Activated CD4-positive, alpha-beta T cell treated with anti-CD3 and anti-CD28 coated beads, Interleukin-2, amount 10 ng/mL, durations not matched to agents 24 days and 14 days (primary cell): Measurements from ENCODE around the gene OPRL1. TPM values are rescaled to one million over a fixed set of nuclear protein-coding genes. Genes with fewer than 3 reads are reported as not detected.

Experiments
- DNase-seq: peaks from one replicate; pipeline ENCODE4 v3.0.0; 2022
- H3K27ac Mint-ChIP-seq: one replicate; pipeline ENCODE4 v1.8.0; 2022; ENCODE audit warnings: mild to moderate bottlenecking, mixed read lengths
- H3K27me3 Mint-ChIP-seq: one replicate; pipeline ENCODE4 v1.8.0; 2022; ENCODE audit warnings: mixed read lengths
- H3K36me3 Mint-ChIP-seq: one replicate; pipeline ENCODE4 v1.8.0; 2022; ENCODE audit warnings: low read depth, mild to moderate bottlenecking, mixed read lengths
- H3K4me1 Mint-ChIP-seq: one replicate; pipeline ENCODE4 v1.8.0; 2021; ENCODE audit warnings: mixed read lengths
- H3K4me3 Mint-ChIP-seq: one replicate; pipeline ENCODE4 v1.8.0; 2022; ENCODE audit warnings: mild to moderate bottlenecking, moderate library complexity, mixed read lengths
- H3K9me3 Mint-ChIP-seq: one replicate; pipeline ENCODE4 v1.8.0; 2021; ENCODE audit warnings: mixed read lengths
- intact Hi-C: fragments of 100-400 bp; cut with micrococcal nuclease; formaldehyde crosslinking; loops from one replicate; pipeline ENCODE4 v1.15.1; 2023
- total RNA-seq: library from RNA; stranded (reverse); gene quantifications from 2 replicates; pipeline ENCODE4 v1.2.3, GENCODE V29; 2022

OPRL1 gene
- total RNA-seq, 1 donor from 2014 or later, result 0.23 TPM

GRCh38 chr20:64048402-64049044 lies 31.4 kb upstream of the OPRL1 start:
- peak; percentile 59 for DNase-seq
- intact Hi-C loops, result no loop called here
- H3K4me3 Mint-ChIP-seq, result no peak overlapping the region
- no peaks in the 10 kb centered on the region for H3K9me3 Mint-ChIP-seq
- H3K27me3 Mint-ChIP-seq, result peaks cover 30% of the 10 kb centered on the region
- no peaks in the 10 kb centered on the region for H3K36me3 Mint-ChIP-seq
- H3K27ac Mint-ChIP-seq, result no peak overlapping the region
- peaks cover 18% of the 10 kb centered on the region for H3K4me1 Mint-ChIP-seq

- H3K36me3 Mint-ChIP-seq, result no peaks in the 10 kb centered on the region
- DNase-seq, result peak; percentile 85
- H3K9me3 Mint-ChIP-seq, result no peaks in the 10 kb centered on the region
- H3K4me1 Mint-ChIP-seq, result peaks cover 18% of the 10 kb centered on the region
- intact Hi-C loops, result no loop called here
- H3K4me3 Mint-ChIP-seq, result peak within 1 kb of the TSS; percentile 77
- peak within 1 kb of the TSS; percentile 34 for H3K27ac Mint-ChIP-seq
- peaks cover 30% of the 10 kb centered on the region for H3K27me3 Mint-ChIP-seq
Observed at GRCh38 chr20:64049060-64049877, 30.6 kb upstream of the OPRL1 start, which contains the start of gene SOX18. TSS of gene SOX18 (minus strand) at chr20:64049639. CDS start at chr20:64049516, 123 bp downstream.

- Mint-ChIP-seq H3K4me3 (peak overlapping the region; percentile 57), H3K27me3 (peaks cover 30% of the 10 kb centered on the region), H3K36me3 (no peaks in the 10 kb centered on the region), H3K4me1 (peaks cover 16% of the 10 kb centered on the region), H3K9me3 (no peaks in the 10 kb centered on the region), H3K27ac (no peak overlapping the region)
- DNase-seq, result no peak
- intact Hi-C loops, result no loop called here
Observed at GRCh38 chr20:64049878-64050260, 30.0 kb upstream of the OPRL1 start.

- H3K27ac Mint-ChIP-seq, result no peak overlapping the region
- intact Hi-C loops, result no loop called here
- no peaks in the 10 kb centered on the region for H3K9me3 Mint-ChIP-seq
- peak overlapping the region; percentile 30 for H3K4me3 Mint-ChIP-seq
- H3K4me1 Mint-ChIP-seq, result peaks cover 22% of the 10 kb centered on the region
- H3K27me3 Mint-ChIP-seq, result peaks cover 30% of the 10 kb centered on the region
- no peaks in the 10 kb centered on the region for H3K36me3 Mint-ChIP-seq
- no peak for DNase-seq
Observed at GRCh38 chr20:64050261-64051032, 29.4 kb upstream of the OPRL1 start.

GRCh38 chr20:64051033-64051452 lies 28.8 kb upstream of the OPRL1 start:
- Mint-ChIP-seq H3K36me3 (no peaks in the 10 kb centered on the region), H3K4me1 (peaks cover 18% of the 10 kb centered on the region), H3K4me3 (no peak overlapping the region), H3K9me3 (no peaks in the 10 kb centered on the region), H3K27ac (no peak overlapping the region), H3K27me3 (peaks cover 27% of the 10 kb centered on the region)
- DNase-seq, result no peak
- intact Hi-C loops, result no loop called here

- no peaks in the 10 kb centered on the region for H3K9me3 Mint-ChIP-seq
- H3K4me3 Mint-ChIP-seq, result no peak overlapping the region
- peaks cover 21% of the 10 kb centered on the region for H3K27me3 Mint-ChIP-seq
- H3K27ac Mint-ChIP-seq, result no peak overlapping the region
- DNase-seq, result no peak
- H3K36me3 Mint-ChIP-seq, result no peaks in the 10 kb centered on the region
- H3K4me1 Mint-ChIP-seq, result peaks cover 14% of the 10 kb centered on the region
- intact Hi-C loops, result no loop called here
Observed at GRCh38 chr20:64051561-64052325, 28.1 kb upstream of the OPRL1 start.

- peaks cover 15% of the 10 kb centered on the region for H3K27me3 Mint-ChIP-seq
- no peak overlapping the region for H3K27ac Mint-ChIP-seq
- peaks cover 15% of the 10 kb centered on the region for H3K4me1 Mint-ChIP-seq
- no peak overlapping the region for H3K4me3 Mint-ChIP-seq
- no peaks in the 10 kb centered on the region for H3K9me3 Mint-ChIP-seq
- intact Hi-C loops, result no loop called here
- no peaks in the 10 kb centered on the region for H3K36me3 Mint-ChIP-seq
- no peak for DNase-seq
Observed at GRCh38 chr20:64052326-64052722, 27.6 kb upstream of the OPRL1 start.

- no peak for DNase-seq
- Mint-ChIP-seq H3K9me3 (no peaks in the 10 kb centered on the region), H3K36me3 (no peaks in the 10 kb centered on the region), H3K27me3 (peaks cover 10% of the 10 kb centered on the region), H3K27ac (peak overlapping the region; percentile 9), H3K4me1 (peaks cover 21% of the 10 kb centered on the region), H3K4me3 (no peak overlapping the region)
- intact Hi-C loops, result no loop called here
Observed at GRCh38 chr20:64052987-64053840, 26.7 kb upstream of the OPRL1 start.

GRCh38 chr20:64053841-64054661 lies 25.8 kb upstream of the OPRL1 start:
- H3K27ac Mint-ChIP-seq, result no peak overlapping the region
- intact Hi-C loops, result no loop called here
- peaks cover 9% of the 10 kb centered on the region for H3K27me3 Mint-ChIP-seq
- no peak overlapping the region for H3K4me3 Mint-ChIP-seq
- H3K4me1 Mint-ChIP-seq, result peaks cover 26% of the 10 kb centered on the region
- H3K9me3 Mint-ChIP-seq, result no peaks in the 10 kb centered on the region
- H3K36me3 Mint-ChIP-seq, result no peaks in the 10 kb centered on the region
- no peak for DNase-seq

- no peak for DNase-seq
- intact Hi-C loops, result no loop called here
- Mint-ChIP-seq H3K27me3 (peaks cover 5% of the 10 kb centered on the region), H3K4me3 (no peak overlapping the region), H3K36me3 (no peaks in the 10 kb centered on the region), H3K27ac (peak overlapping the region; percentile 83), H3K9me3 (no peaks in the 10 kb centered on the region), H3K4me1 (peaks cover 25% of the 10 kb centered on the region)
Observed at GRCh38 chr20:64055396-64055892, 24.4 kb upstream of the OPRL1 start.

- H3K36me3 Mint-ChIP-seq, result no peaks in the 10 kb centered on the region
- peaks cover 4% of the 10 kb centered on the region for H3K27me3 Mint-ChIP-seq
- no peak for DNase-seq
- H3K4me3 Mint-ChIP-seq, result no peak overlapping the region
- no peak overlapping the region for H3K27ac Mint-ChIP-seq
- intact Hi-C loops, result loop anchor here (2.0 kb wide), 1 partner anchor 17 kb away; no protein-coding TSS in a partner anchor
- no peaks in the 10 kb centered on the region for H3K9me3 Mint-ChIP-seq
- H3K4me1 Mint-ChIP-seq, result peaks cover 25% of the 10 kb centered on the region
Observed at GRCh38 chr20:64055893-64056638, 23.8 kb upstream of the OPRL1 start.
